Ishikawa (cell line): Measurements from ENCODE around the gene AMFR.

ENCODE experiments used
- TEAD4 ChIP-seq: IDR thresholded peaks from 2 replicates; pipeline ENCODE4 v1.6.1; 2012
- YY1 ChIP-seq: IDR thresholded peaks from 2 replicates; pipeline ENCODE4 v1.6.1; 2012; ENCODE audit warnings: low read depth
- TF ChIP-seq, protein P1 (sequence below): IDR thresholded peaks from 2 replicates; pipeline ENCODE4 v1.6.1; 2012
- TF ChIP-seq, protein P2 (sequence below): IDR thresholded peaks from 2 replicates; pipeline ENCODE4 v1.6.1; 2012; ENCODE audit warnings: low read depth, mild to moderate bottlenecking

DNA sequence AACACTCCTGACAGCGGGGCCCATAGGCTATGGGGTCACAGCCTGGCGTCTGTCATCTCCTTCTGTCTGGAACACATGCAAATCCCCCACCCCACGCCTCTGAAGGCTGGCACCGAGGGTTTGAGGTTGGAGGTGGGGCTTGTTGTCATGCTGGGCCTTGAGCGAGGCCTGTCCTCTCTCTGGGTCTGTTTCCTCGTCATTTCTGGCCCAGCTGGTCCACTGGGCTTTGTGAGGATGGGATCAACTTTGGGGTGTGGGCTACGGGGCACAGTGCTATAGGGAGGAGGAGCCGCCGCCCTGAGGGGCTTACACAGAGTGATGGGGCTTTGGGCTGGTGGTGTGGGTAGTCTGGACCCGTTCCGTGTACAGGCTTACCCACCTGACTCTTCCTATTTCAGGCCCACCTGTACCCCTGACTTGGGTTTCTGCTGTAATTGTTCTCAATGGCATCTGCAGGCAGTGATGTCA lies 87.5 kb downstream of the AMFR start:
- TF ChIP-seq, protein P1, sequence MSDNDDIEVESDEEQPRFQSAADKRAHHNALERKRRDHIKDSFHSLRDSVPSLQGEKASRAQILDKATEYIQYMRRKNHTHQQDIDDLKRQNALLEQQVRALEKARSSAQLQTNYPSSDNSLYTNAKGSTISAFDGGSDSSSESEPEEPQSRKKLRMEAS = no peak
- TF ChIP-seq, protein P2, sequence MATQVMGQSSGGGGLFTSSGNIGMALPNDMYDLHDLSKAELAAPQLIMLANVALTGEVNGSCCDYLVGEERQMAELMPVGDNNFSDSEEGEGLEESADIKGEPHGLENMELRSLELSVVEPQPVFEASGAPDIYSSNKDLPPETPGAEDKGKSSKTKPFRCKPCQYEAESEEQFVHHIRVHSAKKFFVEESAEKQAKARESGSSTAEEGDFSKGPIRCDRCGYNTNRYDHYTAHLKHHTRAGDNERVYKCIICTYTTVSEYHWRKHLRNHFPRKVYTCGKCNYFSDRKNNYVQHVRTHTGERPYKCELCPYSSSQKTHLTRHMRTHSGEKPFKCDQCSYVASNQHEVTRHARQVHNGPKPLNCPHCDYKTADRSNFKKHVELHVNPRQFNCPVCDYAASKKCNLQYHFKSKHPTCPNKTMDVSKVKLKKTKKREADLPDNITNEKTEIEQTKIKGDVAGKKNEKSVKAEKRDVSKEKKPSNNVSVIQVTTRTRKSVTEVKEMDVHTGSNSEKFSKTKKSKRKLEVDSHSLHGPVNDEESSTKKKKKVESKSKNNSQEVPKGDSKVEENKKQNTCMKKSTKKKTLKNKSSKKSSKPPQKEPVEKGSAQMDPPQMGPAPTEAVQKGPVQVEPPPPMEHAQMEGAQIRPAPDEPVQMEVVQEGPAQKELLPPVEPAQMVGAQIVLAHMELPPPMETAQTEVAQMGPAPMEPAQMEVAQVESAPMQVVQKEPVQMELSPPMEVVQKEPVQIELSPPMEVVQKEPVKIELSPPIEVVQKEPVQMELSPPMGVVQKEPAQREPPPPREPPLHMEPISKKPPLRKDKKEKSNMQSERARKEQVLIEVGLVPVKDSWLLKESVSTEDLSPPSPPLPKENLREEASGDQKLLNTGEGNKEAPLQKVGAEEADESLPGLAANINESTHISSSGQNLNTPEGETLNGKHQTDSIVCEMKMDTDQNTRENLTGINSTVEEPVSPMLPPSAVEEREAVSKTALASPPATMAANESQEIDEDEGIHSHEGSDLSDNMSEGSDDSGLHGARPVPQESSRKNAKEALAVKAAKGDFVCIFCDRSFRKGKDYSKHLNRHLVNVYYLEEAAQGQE = no peak
- TF ChIP-seq TEAD4 (no peak), YY1 (no peak)
